GM12874 (cell line): ENCODE data around the gene NWD2.

Experiments
- TF ChIP-seq, protein P1 (sequence below): IDR thresholded peaks from 2 replicates; pipeline ENCODE4 v1.5.1; 2011; ENCODE audit warnings: low read depth, mild to moderate bottlenecking, control low read depth, low read length, moderate library complexity; ENCODE audit not compliant: insufficient read depth

NWD2 gene

DNA sequence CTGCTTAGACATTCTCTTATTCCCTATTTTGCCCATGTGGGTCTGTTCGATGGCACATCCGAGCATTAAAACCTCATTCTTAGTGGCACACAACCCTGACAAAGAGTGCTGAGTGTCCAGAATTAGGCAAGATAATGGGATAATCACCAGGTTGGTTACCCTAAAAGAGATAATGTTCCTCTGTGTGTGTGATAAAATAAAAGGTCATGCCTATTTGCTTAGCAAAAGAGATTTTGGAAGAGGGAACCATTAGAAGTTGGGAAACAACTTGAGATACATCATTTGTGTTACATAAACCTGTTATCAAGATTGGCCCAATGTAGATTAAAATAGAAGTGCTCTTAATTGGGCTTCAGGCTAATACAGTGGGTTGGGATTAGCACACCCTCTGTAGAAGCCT, 182.7 kb downstream of the NWD2 start:
- TF ChIP-seq, protein P1, sequence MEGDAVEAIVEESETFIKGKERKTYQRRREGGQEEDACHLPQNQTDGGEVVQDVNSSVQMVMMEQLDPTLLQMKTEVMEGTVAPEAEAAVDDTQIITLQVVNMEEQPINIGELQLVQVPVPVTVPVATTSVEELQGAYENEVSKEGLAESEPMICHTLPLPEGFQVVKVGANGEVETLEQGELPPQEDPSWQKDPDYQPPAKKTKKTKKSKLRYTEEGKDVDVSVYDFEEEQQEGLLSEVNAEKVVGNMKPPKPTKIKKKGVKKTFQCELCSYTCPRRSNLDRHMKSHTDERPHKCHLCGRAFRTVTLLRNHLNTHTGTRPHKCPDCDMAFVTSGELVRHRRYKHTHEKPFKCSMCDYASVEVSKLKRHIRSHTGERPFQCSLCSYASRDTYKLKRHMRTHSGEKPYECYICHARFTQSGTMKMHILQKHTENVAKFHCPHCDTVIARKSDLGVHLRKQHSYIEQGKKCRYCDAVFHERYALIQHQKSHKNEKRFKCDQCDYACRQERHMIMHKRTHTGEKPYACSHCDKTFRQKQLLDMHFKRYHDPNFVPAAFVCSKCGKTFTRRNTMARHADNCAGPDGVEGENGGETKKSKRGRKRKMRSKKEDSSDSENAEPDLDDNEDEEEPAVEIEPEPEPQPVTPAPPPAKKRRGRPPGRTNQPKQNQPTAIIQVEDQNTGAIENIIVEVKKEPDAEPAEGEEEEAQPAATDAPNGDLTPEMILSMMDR: no peak

DNA sequence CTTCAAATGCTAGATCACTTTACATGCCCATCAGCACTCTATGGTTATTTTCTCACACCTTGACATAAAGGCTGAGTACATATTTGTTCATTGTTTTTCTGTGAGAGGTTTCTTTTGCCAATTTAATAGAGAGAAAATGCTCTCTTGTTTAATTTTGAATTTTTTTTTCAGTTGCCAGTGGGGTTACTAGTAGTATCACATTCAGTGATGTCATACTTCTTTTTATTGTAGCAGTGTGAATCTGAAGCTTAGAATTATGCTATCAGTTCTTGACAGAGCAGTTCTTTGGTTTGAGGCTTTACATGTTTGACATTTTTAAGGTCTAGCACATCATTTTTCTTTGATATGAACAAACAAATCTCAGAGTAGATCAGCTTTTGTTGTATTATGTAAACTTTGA, 185.4 kb downstream of the NWD2 start:
- TF ChIP-seq, protein P1: no peak

DNA sequence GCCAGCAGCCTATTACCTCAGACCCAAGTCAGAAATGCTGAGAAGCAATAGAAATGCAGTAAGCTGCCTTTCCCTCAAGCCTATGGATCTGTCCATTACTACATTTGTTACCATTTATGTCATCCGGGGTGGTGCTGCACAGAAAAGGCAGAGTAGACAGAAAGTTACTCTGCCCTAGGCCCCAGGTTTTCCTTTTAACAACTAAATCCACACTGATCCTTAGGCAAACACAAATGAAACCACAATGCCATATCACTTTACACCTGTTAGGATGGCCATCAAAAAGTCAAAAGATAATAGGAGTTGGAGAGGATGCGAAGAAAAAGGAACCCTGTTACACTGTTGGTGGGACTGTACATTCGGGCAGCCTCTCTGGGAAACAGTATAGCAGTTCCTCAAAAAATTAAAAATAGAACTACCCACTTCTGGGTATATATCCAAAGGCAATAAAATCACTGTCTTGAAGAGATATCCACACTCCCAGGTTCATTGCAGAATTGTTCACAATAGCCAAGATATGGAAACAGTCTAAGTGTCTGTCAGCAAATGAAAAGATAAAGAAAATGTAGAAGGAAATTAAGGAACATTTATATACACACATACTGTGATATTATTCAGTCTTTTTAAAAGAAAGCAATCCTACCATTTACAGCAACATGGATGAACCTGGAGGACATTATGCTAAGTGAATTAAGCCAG, 186.3 kb downstream of the NWD2 start:
- TF ChIP-seq, protein P1: no peak

DNA sequence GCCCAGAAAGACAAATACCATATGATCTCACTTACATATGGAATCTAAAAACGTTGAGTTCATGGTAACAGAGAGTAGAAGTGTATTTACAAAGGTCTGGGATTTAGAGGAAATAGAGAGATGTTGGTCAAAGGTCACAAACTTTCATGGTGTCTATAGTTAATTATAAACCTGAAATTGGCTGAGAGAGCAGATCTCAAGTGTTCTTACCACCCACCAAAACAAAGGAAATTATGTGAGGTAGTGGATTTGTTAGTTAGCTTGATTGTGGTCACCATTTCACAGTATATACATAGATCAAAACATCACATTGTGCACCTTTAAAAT, 186.8 kb downstream of the NWD2 start:
- TF ChIP-seq, protein P1: no peak

DNA sequence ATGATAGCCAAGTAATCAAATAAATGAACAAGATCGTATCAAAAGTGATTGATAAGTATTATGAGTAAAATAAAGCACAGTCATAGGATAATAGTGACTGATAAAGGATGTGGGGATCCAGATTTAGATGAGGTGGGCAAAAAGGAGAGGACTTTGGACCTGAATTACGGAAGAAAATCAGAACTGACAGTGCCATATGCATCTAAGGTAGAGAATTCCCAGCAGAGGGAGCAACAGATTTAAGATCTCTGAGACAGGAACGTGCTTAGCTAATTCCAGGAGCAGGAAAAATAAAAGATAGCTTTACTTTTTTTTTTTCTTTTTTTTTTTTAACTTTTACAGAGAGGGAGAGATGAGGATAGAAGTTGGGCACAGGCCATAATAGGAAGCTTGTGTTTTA, 189.9 kb downstream of the NWD2 start:
- TF ChIP-seq, protein P1: no peak

DNA sequence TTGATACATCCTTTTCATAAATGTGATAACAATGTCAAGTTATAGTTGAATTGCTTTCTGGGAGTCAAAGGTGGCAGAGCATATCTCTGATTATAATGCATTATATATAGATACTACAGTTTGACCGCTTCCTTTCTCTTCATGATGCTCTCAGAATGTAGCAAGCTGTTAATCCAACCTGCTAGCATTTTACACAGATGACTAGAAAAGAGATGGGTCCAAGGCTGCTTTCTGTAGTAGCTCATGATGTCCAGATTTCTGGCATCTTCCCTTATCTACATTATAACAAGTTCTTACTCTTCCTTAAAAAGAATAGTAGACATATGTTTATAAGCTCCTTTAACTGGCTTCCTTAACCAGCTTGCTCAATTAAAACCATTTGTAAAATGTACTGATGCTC, 192.0 kb downstream of the NWD2 start:
- TF ChIP-seq, protein P1: no peak

DNA sequence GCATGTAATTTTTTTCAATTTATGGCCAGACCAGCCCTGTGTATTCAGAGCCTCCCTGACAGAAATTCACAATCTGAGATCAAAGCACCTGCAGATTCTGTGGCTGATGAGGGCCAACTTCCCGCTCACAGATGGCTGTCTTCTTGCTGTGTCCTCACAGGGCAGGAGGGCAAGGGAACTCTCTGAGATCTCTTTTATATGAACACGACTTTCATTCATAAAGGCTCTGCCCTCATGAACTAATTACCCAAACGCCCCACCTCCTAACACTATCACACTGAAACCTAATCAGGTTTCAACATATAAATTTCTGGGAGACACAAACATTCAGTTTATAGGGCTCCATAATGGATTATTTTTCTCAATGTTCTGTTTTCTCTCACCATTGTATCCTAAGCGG, 192.6 kb downstream of the NWD2 start:
- TF ChIP-seq, protein P1: no peak
